Thyroid gland (tissue), 4 donors: ENCODE measurements around the gene CELA1. TPM values are rescaled to one million over a fixed set of nuclear protein-coding genes. Genes with fewer than 3 reads are reported as not detected.

Source experiments
- DNase-seq, 2 donors: peaks; one replicate each; pipeline ENCODE4 v3.0.0-alpha.2; 2019
- H3K27ac ChIP-seq, 3 donors: fragments of 200-600 bp; sonication (generic); 1 replicate in 2 of 3; 2 replicates in 1 of 3; pipeline ENCODE4 v1.5.1; 2016 to 2019; ENCODE audit warnings: mild to moderate bottlenecking in 1 of 3, moderate library complexity in 1 of 3
- H3K27me3 ChIP-seq: fragments of 200-600 bp; sonication (generic); one replicate; pipeline ENCODE4 v1.5.1; 2019
- H3K36me3 ChIP-seq, 2 donors: fragments of 200-600 bp; sonication (generic); one replicate each; pipeline ENCODE4 v1.5.1; 2016 to 2019
- H3K4me1 ChIP-seq, 2 donors: fragments of 200-600 bp; sonication (generic); one replicate each; pipeline ENCODE4 v1.5.1; 2017 to 2019
- H3K4me3 ChIP-seq, 3 donors: fragments of 200-600 bp; sonication (generic); replicated peaks in 1 of 3; 1 replicate in 2 of 3; 2 replicates in 1 of 3; pipeline ENCODE4 v1.5.1; 2016; ENCODE audit warnings: mild to moderate bottlenecking in 1 of 3
- H3K9me3 ChIP-seq: fragments of 200-600 bp; sonication (generic); one replicate; pipeline ENCODE4 v1.5.1; 2017
- POLR2A ChIP-seq, 2 donors: fragments of 450-650 bp; IDR thresholded peaks; one replicate each; pipeline ENCODE4 v1.6.1; 2017; ENCODE audit warnings: antibody characterized with exemption in 2 of 2, mild to moderate bottlenecking in 2 of 2, moderate library complexity in 1 of 2
- WGBS, 2 donors: methylation state at CpG; one replicate each; pipeline ENCODE4 v1.1.5; 2017; 5-methylcytosine and 5-hydroxymethylcytosine counted together
- intact Hi-C: fragments of 100-400 bp; cut with DNase I; formaldehyde crosslinking; loops from one replicate; pipeline ENCODE4 v1.15.1; 2023
- total RNA-seq, 4 donors: library from RNA; depleted of rRNA; stranded (reverse); fragments of >200 nt; gene quantifications; one replicate each; pipeline ENCODE4 v1.2.3, GENCODE V29; 2016
- TF ChIP-seq, protein P1 (sequence below), 6 experiments: fragments of 200-600 bp in 3 of 6; fragments of 450-650 bp in 3 of 6; sonication (generic) in 3 of 6; IDR thresholded peaks; one replicate each; pipeline ENCODE4 v1.5.1; 2016 to 2019; ENCODE audit warnings: antibody characterized with exemption in 6 of 6, mild to moderate bottlenecking in 2 of 6, inconsistent platforms in 1 of 6, moderate library complexity in 1 of 6

CELA1 gene
- total RNA-seq, 4 donors from 2014 or later = not detected

- no peaks in the 10 kb centered on the region for H3K27me3 ChIP-seq
- no peaks in the 10 kb centered on the region for H3K9me3 ChIP-seq
- H3K4me3 ChIP-seq = no peak overlapping the region
- TF ChIP-seq POLR2A (IDR thresholded peaks at IDR 0.05) = no peak
- TF ChIP-seq, protein P1, sequence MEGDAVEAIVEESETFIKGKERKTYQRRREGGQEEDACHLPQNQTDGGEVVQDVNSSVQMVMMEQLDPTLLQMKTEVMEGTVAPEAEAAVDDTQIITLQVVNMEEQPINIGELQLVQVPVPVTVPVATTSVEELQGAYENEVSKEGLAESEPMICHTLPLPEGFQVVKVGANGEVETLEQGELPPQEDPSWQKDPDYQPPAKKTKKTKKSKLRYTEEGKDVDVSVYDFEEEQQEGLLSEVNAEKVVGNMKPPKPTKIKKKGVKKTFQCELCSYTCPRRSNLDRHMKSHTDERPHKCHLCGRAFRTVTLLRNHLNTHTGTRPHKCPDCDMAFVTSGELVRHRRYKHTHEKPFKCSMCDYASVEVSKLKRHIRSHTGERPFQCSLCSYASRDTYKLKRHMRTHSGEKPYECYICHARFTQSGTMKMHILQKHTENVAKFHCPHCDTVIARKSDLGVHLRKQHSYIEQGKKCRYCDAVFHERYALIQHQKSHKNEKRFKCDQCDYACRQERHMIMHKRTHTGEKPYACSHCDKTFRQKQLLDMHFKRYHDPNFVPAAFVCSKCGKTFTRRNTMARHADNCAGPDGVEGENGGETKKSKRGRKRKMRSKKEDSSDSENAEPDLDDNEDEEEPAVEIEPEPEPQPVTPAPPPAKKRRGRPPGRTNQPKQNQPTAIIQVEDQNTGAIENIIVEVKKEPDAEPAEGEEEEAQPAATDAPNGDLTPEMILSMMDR (IDR thresholded peaks at IDR 0.05) = no peak
- 94 to 95% methylated on average over 8 of the region's 8 CpGs for WGBS, 2 donors
- H3K36me3 ChIP-seq = no peaks in the 10 kb centered on the region
- intact Hi-C loops = no loop called here
- no peak for DNase-seq
- H3K4me1 ChIP-seq = no peaks in the 10 kb centered on the region
- no peak overlapping the region for H3K27ac ChIP-seq
Observed at GRCh38 chr12:51358496-51358895, 12.0 kb upstream of the CELA1 start.

GRCh38 chr12:51357374-51358047 lies 11.0 kb upstream of the CELA1 start:
- intact Hi-C loops = no loop called here
- Histone ChIP-seq H3K9me3 (no peaks in the 10 kb centered on the region), H3K27me3 (no peaks in the 10 kb centered on the region), H3K36me3 (no peaks in the 10 kb centered on the region), H3K27ac (no peak overlapping the region), H3K4me1 (no peaks in the 10 kb centered on the region), H3K4me3 (no peak overlapping the region)
- no peak for DNase-seq
- 87 to 88% methylated on average over 9 to 10 of the region's 10 CpGs for WGBS, 2 donors
- TF ChIP-seq, protein P1 (IDR thresholded peaks at IDR 0.05) = no peak
- no peak for TF ChIP-seq POLR2A (IDR thresholded peaks at IDR 0.05)

GRCh38 chr12:51351913-51352532 lies 5.5 kb upstream of the CELA1 start:
- no peaks in the 10 kb centered on the region for H3K4me1 ChIP-seq
- no peaks in the 10 kb centered on the region for H3K9me3 ChIP-seq
- no peak overlapping the region for H3K27ac ChIP-seq
- no peak for TF ChIP-seq POLR2A (IDR thresholded peaks at IDR 0.05)
- TF ChIP-seq, protein P1 (IDR thresholded peaks at IDR 0.05) = peak in 5 of 6 experiments; percentile 10 to 52 (median 36)
- no peaks in the 10 kb centered on the region for H3K27me3 ChIP-seq
- H3K36me3 ChIP-seq = no peaks in the 10 kb centered on the region
- peak; percentile 29 for DNase-seq
- H3K4me3 ChIP-seq = no peak overlapping the region
- 34 to 47% methylated on average over 11 of the region's 11 CpGs for WGBS, 2 donors
- intact Hi-C loops = no loop called here

DNA sequence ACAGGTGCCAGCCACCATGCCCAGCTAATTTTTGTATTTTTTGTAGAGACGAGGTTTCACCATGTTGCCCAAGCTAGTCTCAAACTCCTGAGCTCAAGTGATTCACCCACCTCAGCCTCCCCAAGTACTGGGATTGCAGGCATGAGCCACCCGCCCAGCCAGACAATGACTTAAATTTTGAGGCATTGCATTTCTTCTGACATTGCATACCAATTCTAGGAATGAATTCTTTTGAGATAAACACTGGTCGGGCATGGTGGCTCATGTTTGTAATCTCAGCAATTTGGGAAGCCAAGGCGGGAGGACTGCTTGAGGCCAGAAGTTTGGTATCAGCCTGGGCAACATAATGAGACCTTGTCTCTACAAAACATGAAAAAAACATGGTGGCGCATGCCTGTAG lies 2.5 kb upstream of the CELA1 start:
- TF ChIP-seq, protein P1 (IDR thresholded peaks at IDR 0.05) = no peak
- TF ChIP-seq POLR2A (IDR thresholded peaks at IDR 0.05) = no peak
- no peak overlapping the region for H3K27ac ChIP-seq
- no peak overlapping the region for H3K4me3 ChIP-seq
- H3K36me3 ChIP-seq = no peaks in the 10 kb centered on the region
- DNase-seq = no peak
- no peaks in the 10 kb centered on the region for H3K9me3 ChIP-seq
- WGBS, 2 donors = 90 to 92% methylated on average over 5 of the region's 5 CpGs
- H3K27me3 ChIP-seq = no peaks in the 10 kb centered on the region
- intact Hi-C loops = loop anchor here (10.0 kb wide), 1 partner anchor 524 kb away; no protein-coding TSS in a partner anchor
- H3K4me1 ChIP-seq = no peaks in the 10 kb centered on the region

DNA sequence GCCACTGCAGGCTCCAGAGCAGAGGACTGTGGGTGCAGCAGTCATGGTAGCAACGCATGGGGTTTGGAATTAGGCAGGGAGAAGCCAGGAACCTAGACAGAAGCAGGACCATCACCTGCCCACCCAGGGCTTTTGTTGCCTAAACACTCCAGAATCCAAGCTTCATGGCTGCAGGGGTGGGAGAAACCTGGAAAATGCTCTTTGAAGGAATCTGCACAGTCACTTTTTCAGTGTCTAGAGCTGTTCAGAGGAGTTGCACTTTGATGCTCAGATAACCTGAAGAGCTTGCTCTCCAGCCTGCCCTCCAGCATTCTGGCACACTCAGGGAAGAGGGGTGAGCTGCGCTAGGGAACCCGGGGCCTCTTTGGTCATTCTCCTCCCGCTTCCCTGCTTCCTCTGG lies 1.6 kb upstream of the CELA1 start:
- Histone ChIP-seq H3K36me3 (no peaks in the 10 kb centered on the region), H3K4me1 (no peaks in the 10 kb centered on the region), H3K4me3 (no peak overlapping the region), H3K27me3 (no peaks in the 10 kb centered on the region), H3K9me3 (no peaks in the 10 kb centered on the region), H3K27ac (no peak overlapping the region)
- WGBS, 2 donors = 72 to 77% methylated on average over 4 of the region's 4 CpGs
- DNase-seq = no peak
- intact Hi-C loops = loop anchor here (10.0 kb wide), 1 partner anchor 523 kb away; no protein-coding TSS in a partner anchor
- no peak for TF ChIP-seq POLR2A (IDR thresholded peaks at IDR 0.05)
- TF ChIP-seq, protein P1 (IDR thresholded peaks at IDR 0.05) = no peak
